NK-92 treated with Interleukin-12 subunit alpha and Interleukin-12 subunit beta, amount 100 ng/mL, for 24 hours (cell line): ENCODE data around the gene ICOS.
"Not testable (repeated sequence)": the region's sequence is repeated elsewhere in the genome, so short reads cannot be mapped to it uniquely, and the experiment has no call there.

Experiments
- DNase-seq: peaks from one replicate; lab custom pipeline; 2025; lab: John Stamatoyannopoulos, UW

Gene ICOS

GRCh38 chr2:203918264-203918663 is 18.3 kb upstream of the ICOS start:
- DNase-seq: no peak

GRCh38 chr2:203918839-203919238 is 17.7 kb upstream of the ICOS start:
- DNase-seq: no peak

- DNase-seq: no peak
These were observed 10.9 kb upstream of the ICOS start for GRCh38 chr2:203925512-203926158.

- DNase-seq: no peak
These were observed 7.7 kb upstream of the ICOS start for GRCh38 chr2:203928849-203929248.

- not testable (repeated sequence) for DNase-seq
These were observed 5.3 kb upstream of the ICOS start for GRCh38 chr2:203931262-203931661.

GRCh38 chr2:203934041-203934492 is 2.5 kb upstream of the ICOS start:
- no peak for DNase-seq

GRCh38 chr2:203934711-203935438 is 1.7 kb upstream of the ICOS start:
- DNase-seq: no peak

- DNase-seq: no peak
These were observed 995 bp upstream of the ICOS start for GRCh38 chr2:203935568-203935967.

GRCh38 chr2:203936949-203937348 is 386 bp downstream of the ICOS start:
- DNase-seq: no peak

- DNase-seq: no peak
These were observed 1.2 kb downstream of the ICOS start for GRCh38 chr2:203937788-203938187.

- no peak for DNase-seq
These were observed 3.5 kb downstream of the ICOS start for GRCh38 chr2:203940039-203940438.

- DNase-seq: not testable (repeated sequence)
These were observed 7.2 kb downstream of the ICOS start for GRCh38 chr2:203943493-203944382.

- no peak for DNase-seq
These were observed 12.2 kb downstream of the ICOS start for GRCh38 chr2:203948733-203949132.

GRCh38 chr2:203949228-203949627 is 12.7 kb downstream of the ICOS start:
- no peak for DNase-seq

- no peak for DNase-seq
These were observed 14.9 kb downstream of the ICOS start for GRCh38 chr2:203951366-203951902.

- DNase-seq: no peak
These were observed 22.7 kb downstream of the ICOS start for GRCh38 chr2:203959265-203959664.

- no peak for DNase-seq
These were observed 23.1 kb downstream of the ICOS start for GRCh38 chr2:203959672-203960071.

GRCh38 chr2:203960811-203961210 is 24.2 kb downstream of the ICOS start:
- no peak for DNase-seq

GRCh38 chr2:203965190-203965589 is 28.6 kb downstream of the ICOS start:
- not testable (repeated sequence) for DNase-seq

- no peak for DNase-seq
These were observed 34.7 kb downstream of the ICOS start for GRCh38 chr2:203971251-203971650.

GRCh38 chr2:203972066-203972465 is 35.5 kb downstream of the ICOS start:
- no peak for DNase-seq

GRCh38 chr2:203973000-203973399 is 36.4 kb downstream of the ICOS start:
- no peak for DNase-seq
